ENCODE data around the gene LRCH1.

The LRCH1 gene

DNA sequence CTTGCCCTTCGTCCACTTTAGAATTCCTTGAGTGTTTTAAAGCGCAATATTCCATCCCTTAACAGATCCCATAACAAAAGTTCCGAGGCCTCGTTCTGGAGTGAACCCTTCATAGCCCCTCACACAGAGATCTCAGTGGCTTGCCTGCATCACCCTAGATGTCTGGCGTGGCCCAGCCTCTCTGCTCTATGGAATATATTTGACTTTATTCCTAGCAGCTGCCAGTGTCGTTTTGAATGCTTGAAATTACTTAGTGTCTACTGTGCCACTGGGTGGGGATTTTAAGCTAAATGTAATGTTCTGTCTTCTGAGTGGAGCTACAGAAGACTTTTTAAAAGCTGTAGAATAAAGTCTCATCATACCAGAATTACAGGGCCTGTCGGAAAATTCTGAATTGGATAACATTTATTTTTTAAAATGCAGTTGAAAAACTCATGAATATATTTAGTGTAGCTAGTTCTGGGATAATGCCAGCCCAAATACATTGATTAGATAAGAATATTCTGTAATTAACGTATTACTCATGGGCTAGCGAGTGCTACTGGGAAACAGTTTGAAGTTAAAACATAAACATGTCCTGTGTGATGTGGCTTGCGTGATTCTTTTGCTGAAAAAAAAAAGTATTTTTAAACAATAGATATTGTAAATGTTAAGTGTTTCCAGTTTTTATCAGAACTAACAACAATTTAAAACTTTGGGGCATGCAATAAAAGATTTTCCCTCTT is 132.2 kb downstream of the LRCH1 start:
- Histone ChIP-seq H3K27ac (no peak overlapping the region), H3K4me3 (ENCODE audit: low read depth, low read length) (no peak overlapping the region), H3K36me3 (replicated peaks) (no peaks in the 10 kb centered on the region), H3K27me3 (replicated peaks) (no peaks in the 10 kb centered on the region)
- TF ChIP-seq CTCF (IDR thresholded peaks at IDR 0.05; ENCODE audit: low read depth, low read length, missing control alignments), result no peak
- DNase-seq, result no peak
- in situ Hi-C loops (cut with HindIII; ENCODE audit: low pct_ligation_motif_present, low sequenced_read_pairs), result no loop called here

- no peak for TF ChIP-seq CTCF (IDR thresholded peaks at IDR 0.05; ENCODE audit: low read depth, low read length, missing control alignments)
These were observed 133.2 kb downstream of the LRCH1 start for GRCh38 chr13:46686171-46686570.

DNA sequence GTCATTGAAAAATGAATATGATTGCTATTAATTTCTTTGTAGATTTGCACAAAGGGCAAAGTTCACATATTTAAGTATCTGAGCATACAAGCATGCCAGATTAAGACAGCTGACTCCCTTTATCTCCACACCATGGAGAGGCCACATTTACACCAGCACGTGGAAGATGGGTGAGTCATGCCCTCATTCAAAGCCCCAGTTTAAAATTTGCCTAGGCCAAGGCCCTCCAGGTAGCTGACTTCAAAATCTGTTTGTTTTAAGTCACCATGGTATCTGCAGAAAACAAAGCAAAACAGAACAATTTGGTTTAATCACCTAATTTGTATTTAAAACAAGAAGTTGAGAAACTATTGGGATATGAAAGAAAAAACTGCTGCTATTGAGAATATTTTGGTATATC is 134.8 kb downstream of the LRCH1 start:
- peak; percentile 39 for DNase-seq
- H3K27me3 ChIP-seq (replicated peaks), result no peaks in the 10 kb centered on the region
- H3K36me3 ChIP-seq (replicated peaks), result no peaks in the 10 kb centered on the region
- H3K27ac ChIP-seq, result no peak overlapping the region
- H3K4me3 ChIP-seq (ENCODE audit: low read depth, low read length), result no peak overlapping the region
- TF ChIP-seq CTCF (IDR thresholded peaks at IDR 0.05; ENCODE audit: low read depth, low read length, missing control alignments), result no peak
- in situ Hi-C loops (cut with HindIII; ENCODE audit: low pct_ligation_motif_present, low sequenced_read_pairs), result no loop called here

More at GRCh38 chr13:46686171-46686570, 133.2 kb downstream of the LRCH1 start:
- Histone ChIP-seq H3K36me3 (replicated peaks) (no peaks in the 10 kb centered on the region), H3K4me3 (ENCODE audit: low read depth, low read length) (no peak overlapping the region), H3K27me3 (replicated peaks) (no peaks in the 10 kb centered on the region), H3K27ac (no peak overlapping the region)
- DNase-seq, result no peak
- in situ Hi-C loops (cut with HindIII; ENCODE audit: low pct_ligation_motif_present, low sequenced_read_pairs), result no loop called here

- H3K4me3 ChIP-seq (ENCODE audit: low read depth, low read length), result no peak overlapping the region
- H3K27ac ChIP-seq, result no peak overlapping the region
- no peak for TF ChIP-seq CTCF (IDR thresholded peaks at IDR 0.05; ENCODE audit: low read depth, low read length, missing control alignments)
- H3K36me3 ChIP-seq (replicated peaks), result no peaks in the 10 kb centered on the region
- DNase-seq, result no peak
- in situ Hi-C loops (cut with HindIII; ENCODE audit: low pct_ligation_motif_present, low sequenced_read_pairs), result no loop called here
- H3K27me3 ChIP-seq (replicated peaks), result no peaks in the 10 kb centered on the region
These were observed 135.3 kb downstream of the LRCH1 start for GRCh38 chr13:46688306-46688705.

DNA sequence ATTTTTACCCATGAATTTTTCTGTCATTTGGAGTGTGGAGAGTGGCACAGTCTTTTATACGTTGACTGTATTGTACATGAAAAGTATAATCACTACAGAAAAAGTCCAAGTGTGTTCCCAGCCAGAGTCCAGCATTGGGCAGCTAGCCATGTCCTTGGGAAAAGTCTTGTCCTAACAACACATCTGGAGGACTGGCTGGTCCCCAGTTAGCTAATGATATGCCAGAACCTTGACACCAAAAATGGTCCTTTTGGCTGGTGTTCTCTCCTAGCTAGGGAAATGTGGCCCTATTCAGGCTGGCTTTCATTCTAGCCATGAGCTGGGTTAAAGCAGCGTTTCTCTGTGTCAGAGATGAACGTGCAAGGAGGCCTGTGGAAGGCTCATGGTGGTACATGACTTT is 145.0 kb downstream of the LRCH1 start:
- no peak for TF ChIP-seq CTCF (IDR thresholded peaks at IDR 0.05; ENCODE audit: low read depth, low read length, missing control alignments)
- H3K36me3 ChIP-seq (replicated peaks), result peaks cover 23% of the 10 kb centered on the region
- H3K27me3 ChIP-seq (replicated peaks), result no peaks in the 10 kb centered on the region
- in situ Hi-C loops (cut with HindIII; ENCODE audit: low pct_ligation_motif_present, low sequenced_read_pairs), result no loop called here
- H3K27ac ChIP-seq, result no peak overlapping the region
- DNase-seq, result no peak
- no peak overlapping the region for H3K4me3 ChIP-seq (ENCODE audit: low read depth, low read length)

All from brain microvascular endothelial cell (primary cell).